Skin epidermis (tissue), 12 donors: ENCODE measurements around the gene SLC22A23.

Experiments used
- H3K27ac ChIP-seq, 21 experiments: fragments of 200-600 bp; sonication (generic) in 11 of 21; one replicate each; pipeline ENCODE4 v1.5.0; 2020; ENCODE audit warnings: mild to moderate bottlenecking in 3 of 21, inconsistent platforms in 2 of 21, moderate library complexity in 2 of 21
- H3K4me3 ChIP-seq, 7 experiments: fragments of 200-600 bp; sonication (generic) in 2 of 7; one replicate each; pipeline ENCODE4 v1.5.0; 2020; ENCODE audit warnings: inconsistent platforms in 2 of 7, mild to moderate bottlenecking in 2 of 7, moderate library complexity in 1 of 7

The SLC22A23 gene

GRCh38 chr6:3285732-3286131, 171.1 kb downstream of the SLC22A23 start:
- no peak overlapping the region for H3K4me3 ChIP-seq
- no peak overlapping the region for H3K27ac ChIP-seq

- Histone ChIP-seq H3K4me3 (no peak overlapping the region), H3K27ac (no peak overlapping the region)
Observed at GRCh38 chr6:3285049-3285639, 171.7 kb downstream of the SLC22A23 start.

- Histone ChIP-seq H3K4me3 (no peak overlapping the region), H3K27ac (no peak overlapping the region)
Observed at GRCh38 chr6:3284436-3284876, 172.4 kb downstream of the SLC22A23 start.

GRCh38 chr6:3283641-3284435, 173.0 kb downstream of the SLC22A23 start:
- Histone ChIP-seq H3K27ac (no peak overlapping the region), H3K4me3 (no peak overlapping the region)

- Histone ChIP-seq H3K4me3 (no peak overlapping the region), H3K27ac (peak overlapping the region in 2 of 21 experiments; percentile 6 to 38)
Observed at GRCh38 chr6:3283241-3283640, 173.6 kb downstream of the SLC22A23 start.

GRCh38 chr6:3282476-3283236, 174.2 kb downstream of the SLC22A23 start:
- no peak overlapping the region for H3K4me3 ChIP-seq
- H3K27ac ChIP-seq, result peak overlapping the region in 10 of 21 experiments; percentile 6 to 69 (median 32)

GRCh38 chr6:3281631-3282475, 175.0 kb downstream of the SLC22A23 start:
- peak overlapping the region in 12 of 21 experiments; percentile 6 to 69 (median 28) for H3K27ac ChIP-seq
- no peak overlapping the region for H3K4me3 ChIP-seq

- Histone ChIP-seq H3K4me3 (no peak overlapping the region), H3K27ac (peak overlapping the region in 5 of 21 experiments; percentile 6 to 69 (median 39))
Observed at GRCh38 chr6:3280866-3281465, 175.9 kb downstream of the SLC22A23 start.

- Histone ChIP-seq H3K27ac (peak overlapping the region in 1 of 21 experiments; percentile 7), H3K4me3 (no peak overlapping the region)
Observed at GRCh38 chr6:3280091-3280490, 176.8 kb downstream of the SLC22A23 start.

GRCh38 chr6:3278691-3279090, 178.2 kb downstream of the SLC22A23 start:
- H3K4me3 ChIP-seq, result no peak overlapping the region
- no peak overlapping the region for H3K27ac ChIP-seq

- peak overlapping the region in 3 of 21 experiments; percentile 4 to 33 (median 31) for H3K27ac ChIP-seq
- H3K4me3 ChIP-seq, result no peak overlapping the region
Observed at GRCh38 chr6:3277851-3278416, 178.9 kb downstream of the SLC22A23 start.

GRCh38 chr6:3277251-3277650, 179.6 kb downstream of the SLC22A23 start:
- peak overlapping the region in 3 of 21 experiments; percentile 4 to 35 (median 33) for H3K27ac ChIP-seq
- no peak overlapping the region for H3K4me3 ChIP-seq

GRCh38 chr6:3276174-3277167, 180.4 kb downstream of the SLC22A23 start:
- Histone ChIP-seq H3K4me3 (no peak overlapping the region), H3K27ac (peak overlapping the region in 2 of 21 experiments; percentile 24 to 35)

- H3K27ac ChIP-seq, result no peak overlapping the region
- no peak overlapping the region for H3K4me3 ChIP-seq
Observed at GRCh38 chr6:3273707-3274521, 182.9 kb downstream of the SLC22A23 start.

- H3K27ac ChIP-seq, result no peak overlapping the region
- H3K4me3 ChIP-seq, result no peak overlapping the region
Observed at GRCh38 chr6:3272911-3273547, 183.8 kb downstream of the SLC22A23 start.

- H3K27ac ChIP-seq, result no peak overlapping the region
- no peak overlapping the region for H3K4me3 ChIP-seq
Observed at GRCh38 chr6:3271756-3272155, 185.1 kb downstream of the SLC22A23 start.
